ENCODE data around the gene MED31. TPM values are rescaled to one million over a fixed set of nuclear protein-coding genes. Genes with fewer than 3 reads are reported as not detected.
"Not testable (repeated sequence)": the region's sequence is repeated elsewhere in the genome, so short reads cannot be mapped to it uniquely, and the experiment has no call there.

Gene MED31
- total RNA-seq, 1 experiment from 2014 or later: 19.2 TPM

- DNase-seq (ENCODE audit: low spot score): not testable (repeated sequence)
Observed at GRCh38 chr17:6655732-6656361, 4.4 kb upstream of the MED31 start.

GRCh38 chr17:6654841-6655731, 3.7 kb upstream of the MED31 start:
- no peak for DNase-seq (ENCODE audit: low spot score)

GRCh38 chr17:6651919-6652452, 581 bp upstream of the MED31 start:
- DNase-seq (ENCODE audit: low spot score): no peak

- no peak for DNase-seq (ENCODE audit: low spot score)
Observed at GRCh38 chr17:6648181-6648580, 3.2 kb downstream of the MED31 start.

GRCh38 chr17:6643451-6644125, 7.8 kb downstream of the MED31 start:
- DNase-seq (ENCODE audit: low spot score): no peak

GRCh38 chr17:6642592-6642991, 8.8 kb downstream of the MED31 start:
- no peak for DNase-seq (ENCODE audit: low spot score)

GRCh38 chr17:6641247-6641863, 10.1 kb downstream of the MED31 start:
- no peak for DNase-seq (ENCODE audit: low spot score)

GRCh38 chr17:6640536-6641246, 10.7 kb downstream of the MED31 start, which contains the start of the genes KIAA0753 and TXNDC17:
TSS of gene KIAA0753 (minus strand) at chr17:6640711. CDS start at chr17:6635103, 5,608 bp downstream.
TSS of gene TXNDC17 (plus strand) at chr17:6641060. CDS start at chr17:6641083, 23 bp downstream.
- DNase-seq (ENCODE audit: low spot score): peak; percentile 78

- no peak for DNase-seq (ENCODE audit: low spot score)
Observed at GRCh38 chr17:6639586-6640535, 11.5 kb downstream of the MED31 start.

GRCh38 chr17:6639014-6639585, 12.3 kb downstream of the MED31 start:
- no peak for DNase-seq (ENCODE audit: low spot score)

GRCh38 chr17:6638046-6638908, 13.1 kb downstream of the MED31 start:
- DNase-seq (ENCODE audit: low spot score): no peak

GRCh38 chr17:6637458-6637840, 14.0 kb downstream of the MED31 start:
- DNase-seq (ENCODE audit: low spot score): no peak

- no peak for DNase-seq (ENCODE audit: low spot score)
Observed at GRCh38 chr17:6636616-6637457, 14.6 kb downstream of the MED31 start.

- DNase-seq (ENCODE audit: low spot score): no peak
Observed at GRCh38 chr17:6636105-6636504, 15.3 kb downstream of the MED31 start.

- DNase-seq (ENCODE audit: low spot score): no peak
Observed at GRCh38 chr17:6633263-6633662, 18.1 kb downstream of the MED31 start.

- DNase-seq (ENCODE audit: low spot score): no peak
Observed at GRCh38 chr17:6632530-6632929, 18.9 kb downstream of the MED31 start.

GRCh38 chr17:6630390-6630789, 21.0 kb downstream of the MED31 start:
- DNase-seq (ENCODE audit: low spot score): no peak

GRCh38 chr17:6627019-6627418, 24.4 kb downstream of the MED31 start:
- DNase-seq (ENCODE audit: low spot score): no peak
